Ovary (tissue), 3 donors: ENCODE data around the gene CTNNBIP1.

ENCODE experiments used
- CTCF ChIP-seq, 3 donors: fragments of 450-650 bp in 2 of 3; fragments of 200-600 bp in 1 of 3; IDR thresholded peaks; one replicate each; pipeline versions ENCODE4 v1.5.1 to v1.8.0; 2016 to 2022; ENCODE audit warnings: antibody characterized with exemption in 3 of 3, mild to moderate bottlenecking in 1 of 3
- EP300 ChIP-seq: sonication (generic); formaldehyde crosslinking; IDR thresholded peaks from one replicate; pipeline ENCODE4 v1.6.1; 2017; ENCODE audit warnings: antibody characterized with exemption
- POLR2A ChIP-seq: fragments of 450-650 bp; IDR thresholded peaks from one replicate; pipeline ENCODE4 v1.6.1; 2017; ENCODE audit warnings: antibody characterized with exemption, mild to moderate bottlenecking, moderate library complexity
- donor health status: DM: no; HTN: no; CAD: no.

GRCh38 chr1:9906466-9906865, 3.6 kb downstream of the CTNNBIP1 start:
- no peak for TF ChIP-seq CTCF (IDR thresholded peaks at IDR 0.05)
- TF ChIP-seq EP300, result no peak
- no peak for TF ChIP-seq POLR2A
